T-helper 1 cell (primary cell): ENCODE results near the gene FAXC.

ENCODE experiments used
- DNase-seq, 5 donors: peaks; one replicate each; pipeline ENCODE4 v3.0.0-alpha.2; 2012 to 2020
- total RNA-seq, 4 donors: gene quantifications; one replicate each; lab custom pipeline; 2026; lab: John Stamatoyannopoulos, UW

Gene FAXC
- 0 reads per million in 4 donors for total RNA-seq

DNA sequence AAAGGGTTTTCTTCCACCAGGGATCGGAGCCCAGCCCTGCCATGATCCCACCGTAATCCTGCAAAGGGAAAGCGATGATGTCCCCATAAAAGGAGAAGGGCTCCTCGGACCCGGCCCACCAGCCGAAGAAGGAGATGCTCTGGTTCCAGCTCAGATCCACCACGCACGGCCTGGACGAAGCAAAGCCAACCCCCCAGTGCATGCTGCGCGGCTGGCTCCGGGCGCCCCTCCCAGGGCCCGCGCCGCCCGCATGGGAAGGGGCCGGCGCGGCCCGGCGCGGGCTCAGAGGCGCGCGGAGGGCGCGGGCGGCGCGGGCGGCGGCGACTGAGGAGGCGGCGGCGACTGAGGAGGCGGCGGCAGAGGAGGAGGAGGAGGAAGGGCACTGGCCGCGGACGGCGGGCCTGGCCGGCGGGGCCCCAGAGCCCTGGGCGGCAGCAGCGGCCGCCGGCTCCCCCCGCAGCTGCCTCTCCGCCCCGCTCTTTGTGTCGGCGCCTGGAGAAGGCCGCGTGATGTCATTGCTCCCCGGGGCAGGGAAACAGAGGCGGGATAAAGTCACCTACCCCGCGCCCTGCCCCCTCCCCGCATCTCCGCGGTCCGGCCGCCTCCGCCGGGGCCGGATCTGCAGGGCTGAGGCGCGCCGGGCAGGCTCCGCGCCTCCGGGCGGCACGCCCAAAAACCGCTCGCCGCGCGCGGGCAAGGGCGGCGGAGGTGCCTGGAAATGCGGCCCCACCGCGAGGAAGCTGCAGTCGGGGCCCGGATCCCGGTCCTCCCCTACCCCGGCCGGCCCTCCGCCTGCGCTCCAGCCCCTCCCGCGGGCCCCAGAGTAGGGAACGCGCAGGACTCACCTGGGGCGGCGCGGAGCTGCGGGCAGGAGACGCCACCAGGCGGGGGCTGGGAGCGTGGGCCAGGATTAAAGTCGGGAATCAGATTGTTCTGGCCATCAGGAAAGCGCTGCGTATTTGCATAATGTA is at the start of gene FAXC:
Gene FAXC (minus strand): TSS at position 504 of the 971 bp plus-strand sequence. CDS start 302 bp downstream, at position 202.
- DNase-seq = peak in 1 of 5 donors; percentile 24

DNA sequence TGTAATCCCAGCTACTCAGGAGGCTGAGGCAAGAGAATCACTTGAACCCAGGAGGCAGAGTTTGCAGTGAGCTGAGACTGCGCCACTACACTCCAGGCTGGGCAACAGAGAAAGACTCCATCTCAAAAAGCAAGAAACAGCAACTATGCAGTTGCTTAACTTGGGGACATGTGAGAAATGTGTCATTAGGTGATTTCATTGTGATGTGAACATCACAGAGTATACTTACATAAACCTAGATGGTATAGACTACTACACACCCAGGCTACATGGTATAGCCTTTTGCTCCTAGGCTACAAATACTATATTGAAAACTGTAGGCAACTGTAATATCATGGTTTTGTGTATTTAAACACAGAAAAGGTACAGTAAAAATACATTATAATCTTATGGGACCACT is 47.8 kb upstream of the FAXC start:
- no peak for DNase-seq

DNA sequence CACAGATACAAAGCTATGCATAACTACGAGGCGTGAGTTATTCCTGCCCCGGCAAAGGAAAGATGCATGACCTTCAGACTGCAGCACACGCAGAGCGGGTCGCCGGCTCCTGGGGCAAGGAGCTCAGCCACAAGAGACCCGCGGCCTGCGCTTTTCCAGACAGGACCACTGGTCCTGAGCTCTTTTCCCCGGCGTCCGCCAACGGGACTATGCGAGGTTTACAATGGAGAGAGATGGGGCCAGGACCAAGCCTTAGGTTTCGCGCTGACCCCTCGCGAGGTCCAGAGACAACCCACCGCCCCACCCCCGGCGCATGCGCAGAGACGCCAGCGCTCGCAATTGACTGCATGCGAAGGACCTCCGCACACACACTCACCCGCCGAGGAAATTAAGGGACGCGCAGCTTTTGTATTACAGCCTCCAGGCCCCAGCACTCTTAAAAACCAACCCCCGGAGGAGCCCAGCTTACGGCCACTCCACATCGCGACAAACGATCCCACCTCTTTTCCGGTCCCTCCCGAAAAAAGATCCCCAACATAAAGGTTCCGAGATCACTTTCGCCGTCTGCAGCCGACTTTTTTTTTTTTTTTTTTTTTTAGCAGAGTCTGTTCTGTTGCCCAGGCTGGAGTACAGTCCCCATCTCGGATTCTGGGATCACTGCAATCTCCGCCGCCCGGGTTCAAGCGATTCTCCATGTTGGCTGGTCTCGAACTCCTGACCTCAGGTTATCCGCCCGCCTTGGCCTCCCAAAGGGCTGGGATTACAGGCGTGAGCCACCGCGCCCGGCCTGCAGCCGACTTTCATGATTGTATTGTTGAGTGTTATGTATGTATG is 44.4 kb upstream of the FAXC start, which contains the start of gene COQ3:
Gene COQ3 (minus strand): TSS at position 498 of the 834 bp plus-strand sequence. CDS start 16 bp downstream, at position 482.
- DNase-seq = peak; percentile 34 to 71 (median 48)

DNA sequence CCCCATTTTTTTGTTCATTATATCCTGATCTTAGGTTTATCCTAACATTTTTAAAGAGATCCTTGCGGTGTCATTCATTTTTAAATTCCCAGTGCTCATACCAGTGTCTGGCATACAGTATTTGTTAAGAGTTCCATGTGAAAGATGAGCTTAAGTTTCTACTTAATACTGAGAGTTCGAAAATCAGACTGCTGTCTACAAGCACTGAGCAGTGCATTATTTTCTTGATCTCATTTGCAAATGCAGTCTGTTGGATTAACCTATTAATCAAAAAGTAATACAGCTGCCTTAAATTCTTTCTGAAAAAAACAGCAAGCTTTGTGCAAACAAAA is 43.9 kb upstream of the FAXC start:
- no peak for DNase-seq

DNA sequence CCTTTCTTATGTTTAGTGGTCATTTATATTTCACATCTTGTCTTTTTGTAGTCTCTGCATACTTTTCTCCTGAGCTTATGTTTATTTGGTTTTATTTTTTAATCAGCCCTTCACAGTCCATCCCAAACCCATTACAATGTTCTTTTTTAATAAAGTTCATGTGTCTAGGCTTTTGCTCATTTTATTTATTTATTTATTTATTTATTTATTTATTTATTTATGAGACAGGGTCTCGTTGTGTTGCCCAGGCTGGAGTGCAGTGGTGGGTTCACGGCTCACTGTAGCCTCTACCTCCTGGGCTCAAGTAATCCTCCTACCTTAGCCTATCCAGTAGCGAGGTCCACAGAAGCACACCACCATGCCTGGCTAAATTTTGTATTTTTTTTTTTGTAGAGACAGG is 41.4 kb upstream of the FAXC start:
- DNase-seq = no peak

DNA sequence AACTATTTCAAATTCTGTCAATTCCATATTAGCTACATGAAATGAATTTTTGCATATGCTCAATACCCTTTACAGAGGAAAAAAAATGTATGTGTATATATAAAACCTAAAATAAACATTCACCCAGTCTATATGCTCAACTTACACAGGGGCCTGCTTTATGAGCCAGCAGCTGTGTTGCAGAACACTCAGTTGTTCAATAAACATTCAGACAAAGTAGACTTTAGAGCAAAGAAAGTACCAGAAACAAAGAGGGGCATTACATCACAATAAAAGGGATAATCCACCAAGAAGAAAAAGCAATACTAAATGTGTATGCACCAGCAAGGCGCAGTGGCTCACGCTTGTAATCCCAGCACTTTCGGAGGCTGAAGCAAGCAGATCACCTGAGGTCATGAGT is 35.0 kb upstream of the FAXC start:
- no peak for DNase-seq

DNA sequence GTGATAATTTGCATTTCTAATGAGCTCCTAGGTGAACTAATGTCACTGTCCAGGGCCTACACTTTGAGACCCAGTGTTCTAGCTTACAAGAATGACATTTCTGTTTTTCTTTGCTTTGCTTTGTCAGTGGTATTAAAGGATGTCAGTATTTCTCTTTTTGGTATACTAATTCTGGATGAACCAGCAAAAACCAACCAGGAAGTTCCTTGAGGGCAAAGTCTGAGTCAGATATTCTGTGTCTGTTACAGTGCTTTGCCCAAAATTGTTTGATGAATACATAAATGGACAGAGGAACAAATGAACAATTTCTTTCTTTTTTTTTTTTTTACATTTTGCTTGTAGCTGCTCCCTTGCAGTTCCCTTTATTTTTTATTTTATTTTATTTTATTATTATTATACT is 29.2 kb upstream of the FAXC start:
- no peak for DNase-seq

DNA sequence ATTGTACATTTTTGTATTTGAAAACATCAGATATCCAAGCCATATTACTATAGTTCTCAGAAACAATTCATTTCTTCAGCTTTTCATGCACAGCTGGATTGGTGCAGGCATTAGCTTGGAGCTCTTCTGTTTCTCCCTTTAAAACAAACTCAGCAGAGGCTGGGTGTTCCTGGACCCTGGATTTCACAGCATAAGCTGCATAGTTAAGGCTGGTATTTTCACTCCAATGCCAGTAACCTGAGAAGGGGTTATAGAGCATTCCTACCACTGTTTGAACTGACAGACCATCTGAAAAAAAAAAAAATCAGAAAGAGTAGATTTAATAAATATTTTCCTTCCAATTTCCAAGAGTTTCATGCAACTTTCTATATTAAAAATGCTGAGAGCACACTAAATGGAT is 20.1 kb upstream of the FAXC start:
- DNase-seq = no peak

DNA sequence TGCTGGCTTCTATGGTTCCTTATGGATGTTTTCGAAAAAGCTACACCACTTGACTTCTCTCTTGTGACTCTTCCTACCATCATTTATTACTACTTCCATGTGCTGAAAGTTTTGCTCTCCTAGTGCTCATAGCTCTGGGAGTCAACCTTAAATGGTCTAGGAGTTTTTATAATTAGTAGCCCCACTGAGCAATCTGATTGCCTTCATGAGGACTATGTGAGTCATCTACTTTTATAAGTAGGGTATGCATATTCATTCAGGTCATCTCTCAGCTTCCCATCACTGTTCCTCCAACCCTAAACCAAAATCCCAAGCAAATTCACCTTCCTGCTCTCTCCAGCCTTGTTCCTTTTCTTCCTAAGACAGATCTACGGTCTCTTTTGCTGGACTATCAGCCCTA is 17.4 kb upstream of the FAXC start:
- DNase-seq = no peak

DNA sequence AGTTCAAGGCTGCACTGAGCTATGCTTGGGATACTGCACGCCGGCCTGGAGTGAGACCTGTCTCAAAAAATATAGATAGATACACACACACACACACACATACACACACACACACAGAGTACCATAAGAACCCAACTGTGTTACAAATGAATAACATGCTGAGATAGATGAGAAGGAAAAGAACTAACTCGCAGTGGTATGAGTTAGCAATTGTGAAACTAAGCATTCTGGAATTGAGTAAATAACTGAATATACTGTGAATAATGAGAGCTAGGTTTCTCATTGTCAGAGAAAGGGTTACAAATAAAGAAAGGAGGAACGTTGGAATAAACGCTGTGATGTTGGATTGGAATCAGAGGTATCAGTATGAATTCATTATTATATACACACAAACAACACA is 14.6 kb upstream of the FAXC start:
- DNase-seq = peak in 1 of 5 donors; percentile 77

DNA sequence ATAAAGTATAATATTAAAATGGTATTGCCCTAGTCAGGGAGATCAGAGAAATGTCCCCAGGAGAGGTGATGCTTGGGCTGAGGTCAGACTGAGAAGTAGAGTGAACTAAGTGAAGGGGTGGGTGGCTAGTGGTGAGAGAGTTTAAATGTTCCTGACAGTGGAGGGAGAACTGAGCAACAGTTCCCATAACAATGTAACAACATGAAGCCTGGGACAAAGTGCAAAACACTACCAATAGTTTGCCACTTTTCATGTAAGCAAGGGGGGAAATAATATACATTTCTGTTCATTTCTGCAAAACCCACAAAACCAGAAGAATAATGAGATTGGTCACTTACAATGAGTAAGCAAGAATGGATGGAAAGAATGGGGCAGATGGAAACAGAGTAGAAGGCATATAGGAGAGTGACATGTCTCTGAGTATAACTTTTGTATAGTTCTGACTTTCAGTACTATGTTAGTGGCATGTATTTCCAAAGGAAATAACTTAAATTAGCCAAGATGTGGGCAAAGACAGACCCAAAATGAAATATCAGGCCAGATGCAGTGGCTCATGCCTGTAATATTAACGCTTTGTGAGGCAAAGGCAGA is 13.3 kb upstream of the FAXC start:
- DNase-seq = peak in 1 of 5 donors; percentile 39

DNA sequence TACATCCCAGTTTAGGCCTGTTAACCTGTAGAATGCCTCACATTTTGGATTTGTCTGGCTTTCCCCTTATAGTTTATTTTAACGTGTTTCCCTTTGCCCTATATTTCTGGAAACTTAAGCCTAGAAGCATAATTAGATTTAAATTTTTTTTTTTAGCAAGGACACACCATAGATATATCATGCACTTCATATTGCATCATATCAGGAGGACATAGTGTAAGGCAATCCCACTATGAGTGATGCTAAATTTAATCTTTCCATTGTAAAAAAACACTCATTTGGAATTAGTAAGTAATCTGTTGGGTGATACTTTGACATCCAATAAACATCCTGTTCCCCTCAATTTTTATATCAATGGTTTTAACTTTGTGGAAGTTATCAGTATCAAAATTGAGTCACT is 10.3 kb upstream of the FAXC start:
- DNase-seq = no peak

DNA sequence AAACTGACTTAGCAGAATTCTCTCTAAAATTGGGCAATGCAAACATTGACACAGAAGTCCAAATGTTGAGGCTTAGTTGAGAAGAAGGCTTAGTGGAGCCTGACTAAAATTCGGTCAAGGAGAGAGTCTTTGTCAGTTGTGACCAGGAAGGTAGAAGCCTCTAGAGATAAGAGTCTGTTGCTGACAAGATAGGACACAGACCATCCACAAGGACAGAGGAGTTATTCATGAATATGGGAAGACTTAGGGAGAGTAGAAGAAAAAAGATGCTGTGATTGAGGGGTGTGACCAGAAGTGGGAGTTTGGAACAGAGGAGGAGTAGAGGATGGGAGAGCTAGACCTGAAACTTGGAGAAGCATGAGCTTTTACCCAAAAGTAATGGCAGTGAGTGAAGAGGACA is 7.2 kb upstream of the FAXC start:
- no peak for DNase-seq

DNA sequence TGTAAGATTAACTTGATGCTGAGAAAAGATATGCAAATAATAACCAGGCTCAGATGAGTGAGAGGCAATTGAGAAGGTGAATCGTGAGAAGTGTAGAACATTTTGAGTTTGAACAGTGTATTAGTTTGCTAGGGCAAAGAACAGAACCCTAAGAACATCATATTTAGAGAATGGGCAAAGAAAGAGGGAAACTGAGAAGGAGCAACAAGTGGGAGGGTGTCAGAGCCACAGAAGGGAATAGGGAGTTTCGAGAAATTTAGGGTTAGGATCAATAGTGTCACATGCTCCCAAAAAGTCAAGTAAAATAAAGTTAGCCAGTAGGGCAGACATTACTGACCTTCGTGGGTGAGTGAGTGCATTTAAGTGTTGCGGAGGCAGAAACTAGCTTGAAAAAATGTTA is 5.5 kb upstream of the FAXC start:
- DNase-seq = no peak

DNA sequence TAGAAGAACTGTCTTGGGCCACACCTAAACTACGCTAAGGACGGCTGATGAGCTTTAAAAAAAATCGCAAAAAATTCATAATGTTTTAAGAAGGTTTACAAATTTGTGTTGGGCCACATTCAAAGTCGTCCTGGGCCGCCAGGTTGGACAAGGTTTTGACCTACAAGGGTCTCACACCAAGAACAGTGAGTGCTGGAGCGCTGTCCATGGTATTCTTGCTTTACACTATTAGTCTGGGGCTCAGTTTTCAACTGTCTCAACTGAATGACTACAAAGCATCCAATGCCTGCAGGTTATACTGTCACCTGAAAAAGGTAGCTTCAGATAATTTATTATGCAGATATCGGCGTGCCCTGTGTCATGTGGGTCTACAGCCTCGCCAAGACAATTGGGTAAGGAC is 3.7 kb upstream of the FAXC start:
- DNase-seq = no peak

DNA sequence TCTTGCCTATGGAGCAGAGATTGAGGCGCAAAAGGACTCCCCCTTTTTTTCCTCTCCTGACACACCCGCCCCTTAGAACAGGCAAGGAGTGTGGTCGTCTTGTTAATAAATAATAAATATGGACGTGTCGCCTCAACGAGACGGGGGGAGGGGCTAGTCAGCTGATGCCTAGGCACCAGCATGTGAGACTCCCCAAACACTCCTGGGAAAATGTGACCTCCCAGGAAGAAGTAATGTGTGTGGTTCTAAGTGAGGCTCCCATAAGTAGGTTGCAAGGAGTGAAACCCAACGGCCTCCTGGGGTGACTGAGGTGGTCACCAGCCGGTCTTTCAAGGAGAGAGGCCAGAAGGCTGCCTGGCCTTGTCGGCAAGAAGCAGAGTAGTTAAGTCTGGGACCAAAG is 1.1 kb upstream of the FAXC start:
- DNase-seq = no peak

DNA sequence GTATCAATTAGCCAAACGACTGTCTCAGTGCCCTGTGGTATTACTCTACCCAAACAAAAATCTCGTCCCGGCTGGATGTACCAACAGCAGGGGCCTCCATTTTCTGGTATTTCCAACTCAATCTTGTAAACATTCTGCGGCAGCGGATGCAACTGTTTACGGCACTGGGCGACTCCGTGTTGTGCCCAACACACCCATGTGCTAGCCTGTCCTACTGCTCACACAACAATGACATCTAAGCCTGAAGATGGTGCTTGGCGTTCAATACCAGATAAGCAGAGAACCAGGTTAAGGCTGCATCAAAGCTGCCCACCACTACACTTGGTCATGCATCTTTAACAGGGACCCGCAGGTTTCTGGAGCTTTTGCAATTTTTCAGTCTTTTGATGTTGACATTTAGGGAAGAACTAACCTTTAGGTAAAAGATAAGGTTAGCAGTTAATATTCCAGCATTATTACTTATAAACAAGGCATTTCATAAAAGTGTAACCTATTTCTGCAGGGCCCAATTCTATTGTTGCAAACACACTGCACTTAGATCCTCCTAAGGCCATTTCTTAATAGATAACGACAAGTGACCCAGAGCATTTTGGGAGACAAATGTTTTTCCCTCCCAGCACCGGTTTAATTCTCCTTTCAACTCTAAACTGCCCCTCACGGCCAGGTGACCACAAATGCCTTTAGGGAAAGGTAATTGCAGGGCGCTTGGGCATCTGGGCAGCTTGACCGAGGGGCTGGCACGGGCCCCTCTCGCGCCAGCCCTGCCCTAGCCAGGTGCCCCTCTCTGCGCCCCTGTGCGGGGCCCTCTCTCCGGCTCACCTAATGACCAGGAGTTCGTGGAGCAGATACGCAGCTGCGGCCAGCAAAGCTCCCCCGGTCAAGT is 945 bp downstream of the FAXC start:
- DNase-seq = no peak

DNA sequence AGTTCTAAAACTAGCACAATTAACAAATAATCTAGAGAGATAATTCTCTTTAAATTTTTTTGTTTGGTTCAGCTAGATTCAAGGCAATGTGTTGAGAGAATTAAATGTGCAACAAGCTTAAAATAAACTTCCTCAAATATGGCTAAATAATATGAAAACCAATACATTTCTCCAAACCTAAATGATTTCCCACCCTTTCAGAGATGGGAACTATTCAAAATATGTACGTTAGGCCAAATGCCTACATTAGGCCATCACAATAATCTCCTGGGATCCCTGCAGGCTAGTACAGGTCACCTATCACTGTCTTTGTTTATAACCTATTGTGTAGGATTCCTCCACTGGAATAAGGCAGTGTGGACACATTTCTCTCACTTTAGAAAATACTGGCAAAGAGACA is 1.7 kb downstream of the FAXC start:
- DNase-seq = no peak

DNA sequence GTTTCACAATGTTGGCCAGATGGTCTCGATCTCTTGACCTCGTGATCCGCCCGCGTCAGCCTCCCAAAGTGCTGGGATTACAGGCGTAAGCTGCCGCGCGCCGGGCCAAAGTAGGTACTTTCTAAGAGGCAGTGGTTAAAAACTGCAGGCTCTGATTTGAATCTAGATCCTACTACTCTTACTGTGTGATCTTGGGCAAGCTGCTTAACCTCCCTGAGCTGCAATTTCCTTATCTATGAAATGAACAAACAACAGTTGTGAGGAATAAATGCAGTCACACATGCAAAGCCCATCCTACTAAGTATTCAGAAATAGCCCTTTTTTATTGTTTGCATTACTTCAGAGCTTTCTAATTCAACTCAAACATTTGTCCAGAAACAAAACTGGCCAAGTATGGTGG is 2.9 kb downstream of the FAXC start:
- DNase-seq = no peak

DNA sequence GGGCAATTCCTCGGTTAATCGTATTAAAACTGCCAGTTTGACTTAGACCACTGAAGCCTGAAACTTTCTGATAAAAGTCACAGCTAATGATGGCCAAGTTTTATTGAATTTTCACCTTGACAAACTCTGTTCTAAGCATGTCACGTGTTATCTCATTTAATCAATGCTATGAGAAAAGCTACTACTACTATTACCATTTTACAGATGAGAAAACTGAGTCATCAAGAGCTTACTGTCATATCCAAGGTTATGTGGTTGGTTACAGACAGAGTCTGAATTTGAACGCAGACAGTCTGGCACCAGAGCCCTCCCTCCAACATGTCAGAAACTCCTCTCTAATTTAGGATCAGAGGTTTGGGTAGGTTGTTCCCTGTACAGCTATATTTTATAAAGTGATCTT is 4.3 kb downstream of the FAXC start:
- no peak for DNase-seq

DNA sequence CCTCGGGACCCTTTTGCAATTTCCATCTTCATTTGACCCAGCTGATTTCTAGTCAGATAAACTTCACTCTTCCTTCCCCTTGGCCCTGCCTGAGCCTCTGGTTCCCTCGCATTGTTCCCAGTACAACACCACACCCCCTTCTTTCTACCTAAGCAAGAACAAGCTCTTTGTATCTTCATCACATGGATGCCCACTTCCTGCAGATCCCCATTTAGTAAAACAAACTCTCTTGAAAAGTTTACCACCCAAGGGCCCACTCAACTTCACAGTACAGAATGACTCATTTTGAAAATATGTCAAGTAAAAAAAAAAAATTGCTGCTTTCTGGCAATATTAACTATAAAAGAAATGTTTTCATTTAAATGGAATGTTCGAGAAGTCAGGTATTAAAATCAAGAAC is 5.2 kb downstream of the FAXC start:
- DNase-seq = no peak

DNA sequence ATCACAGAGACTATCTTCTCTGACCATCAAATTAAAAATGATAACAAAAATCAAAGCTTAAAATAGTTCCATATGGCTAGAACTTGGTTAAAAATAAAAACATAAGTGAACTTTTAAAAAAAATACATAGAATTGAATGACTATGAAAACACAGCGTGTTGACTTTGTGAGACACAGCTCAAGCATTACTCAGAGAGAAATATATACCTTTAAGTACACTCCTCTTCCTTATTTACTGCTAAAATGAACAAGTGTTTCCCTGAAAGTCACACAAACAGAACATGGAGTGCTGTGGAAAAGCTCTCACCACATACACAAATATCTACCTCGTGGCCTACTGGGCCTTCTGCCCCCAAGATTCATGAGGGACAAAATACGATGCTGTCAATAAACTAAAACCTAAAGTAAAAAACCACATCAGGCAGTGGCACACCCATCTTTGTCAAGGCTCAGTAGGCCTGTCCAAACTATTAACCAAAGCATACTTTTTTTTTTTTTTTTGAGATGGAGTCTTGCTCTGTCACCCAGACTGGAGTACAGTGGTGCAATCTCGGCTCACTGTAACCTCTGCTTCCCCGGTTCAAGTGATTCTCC is 7.5 kb downstream of the FAXC start:
- DNase-seq = no peak
